ENCODE results near the gene TMEM50B.

- no peak for TF ChIP-seq CTCF (IDR thresholded peaks at IDR 0.05)
- no peak for TF ChIP-seq POLR2A (IDR thresholded peaks at IDR 0.05)
These were observed 11.2 kb upstream of the TMEM50B start for GRCh38 chr21:33490991-33491372.
